ENCODE measurements around the gene HYCC2. TPM values are rescaled to one million over a fixed set of nuclear protein-coding genes. Genes with fewer than 3 reads are reported as not detected.

HYCC2 gene
- polyA plus RNA-seq, 1 donor (not counting 4 experiments of a cell fraction or from before 2014, with no cell fraction given) = 8.0 TPM

DNA sequence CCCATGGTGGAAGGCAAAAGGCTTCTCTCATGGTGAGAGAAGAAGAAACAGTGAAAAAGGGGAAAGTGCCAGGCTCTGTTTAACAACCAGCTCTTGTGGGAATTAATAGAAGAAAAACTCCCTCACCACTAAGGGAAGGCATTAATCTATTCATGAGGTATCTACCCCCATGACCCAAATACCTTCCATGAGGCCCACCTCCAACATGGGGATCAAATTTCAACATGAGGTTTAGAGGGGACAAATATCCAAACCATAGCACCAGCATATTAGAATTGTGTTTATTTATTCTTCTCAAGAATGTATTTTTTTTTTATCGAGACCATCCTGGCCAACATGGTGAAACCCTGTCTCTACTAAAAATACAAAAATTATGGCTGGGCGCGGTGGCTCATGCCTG lies 39.6 kb upstream of the HYCC2 start:
- no peaks in the 10 kb centered on the region for H3K79me2 ChIP-seq (ENCODE audit: control insufficient read depth, insufficient read depth, low read length)
- no peak overlapping the region for H3K4me3 ChIP-seq (ENCODE audit: control insufficient read depth in 2 of 3, extremely low read depth in 1 of 3, insufficient read depth in 2 of 3, low read depth in 1 of 3, low read length in 3 of 3)
- FAIRE-seq (no peak), DNase-seq (ENCODE audit: low read depth, low spot score) (no peak)
- H3K36me3 ChIP-seq (ENCODE audit: control insufficient read depth in 2 of 2, extremely low read depth in 1 of 2, insufficient read depth in 2 of 2, low read length in 2 of 2) = no peaks in the 10 kb centered on the region
- dilution Hi-C loops (cut with MboI; ENCODE audit: extremely low pct_ligation_motif_present, low sequenced_read_pairs) = no loop called here
- no peaks in the 10 kb centered on the region for H3K27me3 ChIP-seq (ENCODE audit: control insufficient read depth, extremely low read depth, insufficient read depth, low read length)
- H4K20me1 ChIP-seq (ENCODE audit: control insufficient read depth, extremely low read depth, insufficient read depth, low read length) = no peaks in the 10 kb centered on the region
- H3K9me3 ChIP-seq (ENCODE audit: control insufficient read depth, low read depth, low read length) = no peaks in the 10 kb centered on the region
- H3K9me1 ChIP-seq (ENCODE audit: control insufficient read depth, extremely low read depth, insufficient read depth, low read length) = no peaks in the 10 kb centered on the region
- H3K4me1 ChIP-seq (ENCODE audit: control insufficient read depth, extremely low read depth, insufficient read depth, low read length) = peaks cover 6% of the 10 kb centered on the region
- no peak overlapping the region for H3K27ac ChIP-seq (ENCODE audit: control insufficient read depth, insufficient read depth, low read length)
- H2AFZ ChIP-seq (ENCODE audit: control insufficient read depth, low read length) = no peak overlapping the region
- no peak overlapping the region for H3K4me2 ChIP-seq (ENCODE audit: control insufficient read depth, extremely low read depth, insufficient read depth, low read depth, low read length)
- TF ChIP-seq, protein P1, sequence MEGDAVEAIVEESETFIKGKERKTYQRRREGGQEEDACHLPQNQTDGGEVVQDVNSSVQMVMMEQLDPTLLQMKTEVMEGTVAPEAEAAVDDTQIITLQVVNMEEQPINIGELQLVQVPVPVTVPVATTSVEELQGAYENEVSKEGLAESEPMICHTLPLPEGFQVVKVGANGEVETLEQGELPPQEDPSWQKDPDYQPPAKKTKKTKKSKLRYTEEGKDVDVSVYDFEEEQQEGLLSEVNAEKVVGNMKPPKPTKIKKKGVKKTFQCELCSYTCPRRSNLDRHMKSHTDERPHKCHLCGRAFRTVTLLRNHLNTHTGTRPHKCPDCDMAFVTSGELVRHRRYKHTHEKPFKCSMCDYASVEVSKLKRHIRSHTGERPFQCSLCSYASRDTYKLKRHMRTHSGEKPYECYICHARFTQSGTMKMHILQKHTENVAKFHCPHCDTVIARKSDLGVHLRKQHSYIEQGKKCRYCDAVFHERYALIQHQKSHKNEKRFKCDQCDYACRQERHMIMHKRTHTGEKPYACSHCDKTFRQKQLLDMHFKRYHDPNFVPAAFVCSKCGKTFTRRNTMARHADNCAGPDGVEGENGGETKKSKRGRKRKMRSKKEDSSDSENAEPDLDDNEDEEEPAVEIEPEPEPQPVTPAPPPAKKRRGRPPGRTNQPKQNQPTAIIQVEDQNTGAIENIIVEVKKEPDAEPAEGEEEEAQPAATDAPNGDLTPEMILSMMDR (optimal IDR thresholded peaks at IDR 0.05 in 1 of 3, IDR thresholded peaks at IDR 0.05 in 1 of 3, conservative IDR thresholded peaks at IDR 0.05 in 1 of 3; ENCODE audit: extremely low read depth in 1 of 3, insufficient read depth in 2 of 3, low read length in 3 of 3) = no peak
- TF ChIP-seq EZH2 (IDR thresholded peaks at IDR 0.05; ENCODE audit: low read length) = no peak
- no peak overlapping the region for H3K9ac ChIP-seq (ENCODE audit: control insufficient read depth, extremely low read depth, insufficient read depth, low read length)

DNA sequence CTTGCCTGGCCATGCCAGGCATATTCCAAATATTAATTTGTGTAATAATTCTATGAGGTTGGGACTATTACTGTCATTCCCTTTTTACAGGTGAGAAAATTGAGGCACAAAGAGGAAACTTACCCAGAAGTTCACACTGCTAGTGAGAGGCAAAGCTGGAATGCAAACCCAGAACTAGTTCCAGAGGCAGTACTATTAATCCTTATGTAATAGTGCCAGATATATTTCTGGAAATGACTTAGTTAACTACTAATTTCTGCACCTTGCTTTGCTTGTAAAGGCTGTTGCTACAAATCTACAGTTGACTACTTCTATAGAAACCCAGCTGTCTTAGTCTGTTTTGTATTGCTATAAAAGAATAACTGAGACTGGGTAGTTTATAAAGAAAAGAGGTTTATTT lies 39.1 kb upstream of the HYCC2 start:
- H2AFZ ChIP-seq (ENCODE audit: control insufficient read depth, low read length) = no peak overlapping the region
- dilution Hi-C loops (cut with MboI; ENCODE audit: extremely low pct_ligation_motif_present, low sequenced_read_pairs) = no loop called here
- H3K9me3 ChIP-seq (ENCODE audit: control insufficient read depth, low read depth, low read length) = no peaks in the 10 kb centered on the region
- no peaks in the 10 kb centered on the region for H4K20me1 ChIP-seq (ENCODE audit: control insufficient read depth, extremely low read depth, insufficient read depth, low read length)
- no peak for DNase-seq (ENCODE audit: low read depth, low spot score)
- H3K4me2 ChIP-seq (ENCODE audit: control insufficient read depth, extremely low read depth, insufficient read depth, low read depth, low read length) = no peak overlapping the region
- no peak overlapping the region for H3K4me3 ChIP-seq (ENCODE audit: control insufficient read depth in 2 of 3, extremely low read depth in 1 of 3, insufficient read depth in 2 of 3, low read depth in 1 of 3, low read length in 3 of 3)
- H3K4me1 ChIP-seq (ENCODE audit: control insufficient read depth, extremely low read depth, insufficient read depth, low read length) = peaks cover 6% of the 10 kb centered on the region
- H3K27me3 ChIP-seq (ENCODE audit: control insufficient read depth, extremely low read depth, insufficient read depth, low read length) = no peaks in the 10 kb centered on the region
- FAIRE-seq = no peak
- no peaks in the 10 kb centered on the region for H3K79me2 ChIP-seq (ENCODE audit: control insufficient read depth, insufficient read depth, low read length)
- H3K36me3 ChIP-seq (ENCODE audit: control insufficient read depth in 2 of 2, extremely low read depth in 1 of 2, insufficient read depth in 2 of 2, low read length in 2 of 2) = no peaks in the 10 kb centered on the region
- no peaks in the 10 kb centered on the region for H3K9me1 ChIP-seq (ENCODE audit: control insufficient read depth, extremely low read depth, insufficient read depth, low read length)
- H3K27ac ChIP-seq (ENCODE audit: control insufficient read depth, insufficient read depth, low read length) = no peak overlapping the region
- no peak overlapping the region for H3K9ac ChIP-seq (ENCODE audit: control insufficient read depth, extremely low read depth, insufficient read depth, low read length)
- TF ChIP-seq, protein P1 (optimal IDR thresholded peaks at IDR 0.05 in 1 of 3, IDR thresholded peaks at IDR 0.05 in 1 of 3, conservative IDR thresholded peaks at IDR 0.05 in 1 of 3; ENCODE audit: extremely low read depth in 1 of 3, insufficient read depth in 2 of 3, low read length in 3 of 3) = no peak
- TF ChIP-seq EZH2 (IDR thresholded peaks at IDR 0.05; ENCODE audit: low read length) = no peak
